Measurements from ENCODE around the gene PDE4B.
"Not testable (repeated sequence)": the region's sequence is repeated elsewhere in the genome, so short reads cannot be mapped to it uniquely, and the experiment has no call there.

The PDE4B gene

GRCh38 chr1:65814752-65815151 lies 22.1 kb downstream of the PDE4B start:
- DNase-seq (ENCODE audit: low read depth, low spot score), result no peak

GRCh38 chr1:65817891-65818290 lies 25.2 kb downstream of the PDE4B start:
- no peak for DNase-seq (ENCODE audit: low read depth, low spot score)

- DNase-seq (ENCODE audit: low read depth, low spot score), result no peak
Measured at GRCh38 chr1:65818966-65819365, 26.3 kb downstream of the PDE4B start.

- no peak for DNase-seq (ENCODE audit: low read depth, low spot score)
Measured at GRCh38 chr1:65820983-65821382, 28.3 kb downstream of the PDE4B start.

GRCh38 chr1:65821386-65821785 lies 28.7 kb downstream of the PDE4B start:
- no peak for DNase-seq (ENCODE audit: low read depth, low spot score)

- no peak for DNase-seq (ENCODE audit: low read depth, low spot score)
Measured at GRCh38 chr1:65824103-65824502, 31.4 kb downstream of the PDE4B start.

GRCh38 chr1:65825741-65826140 lies 33.0 kb downstream of the PDE4B start:
- no peak for DNase-seq (ENCODE audit: low read depth, low spot score)

- DNase-seq (ENCODE audit: low read depth, low spot score), result no peak
Measured at GRCh38 chr1:65826782-65827181, 34.1 kb downstream of the PDE4B start.

- no peak for DNase-seq (ENCODE audit: low read depth, low spot score)
Measured at GRCh38 chr1:65827346-65827745, 34.7 kb downstream of the PDE4B start.

- DNase-seq (ENCODE audit: low read depth, low spot score), result no peak
Measured at GRCh38 chr1:65830306-65830705, 37.6 kb downstream of the PDE4B start.

GRCh38 chr1:65832296-65832695 lies 39.6 kb downstream of the PDE4B start:
- DNase-seq (ENCODE audit: low read depth, low spot score), result no peak

- DNase-seq (ENCODE audit: low read depth, low spot score), result no peak
Measured at GRCh38 chr1:65836686-65837085, 44.0 kb downstream of the PDE4B start.

- no peak for DNase-seq (ENCODE audit: low read depth, low spot score)
Measured at GRCh38 chr1:65840683-65841082, 48.0 kb downstream of the PDE4B start.

- DNase-seq (ENCODE audit: low read depth, low spot score), result no peak
Measured at GRCh38 chr1:65844296-65844695, 51.6 kb downstream of the PDE4B start.

- DNase-seq (ENCODE audit: low read depth, low spot score), result no peak
Measured at GRCh38 chr1:65844821-65845534, 52.3 kb downstream of the PDE4B start.

- DNase-seq (ENCODE audit: low read depth, low spot score), result no peak
Measured at GRCh38 chr1:65845535-65846060, 52.9 kb downstream of the PDE4B start.

- no peak for DNase-seq (ENCODE audit: low read depth, low spot score)
Measured at GRCh38 chr1:65846866-65847265, 54.2 kb downstream of the PDE4B start.

- DNase-seq (ENCODE audit: low read depth, low spot score), result no peak
Measured at GRCh38 chr1:65850281-65850680, 57.6 kb downstream of the PDE4B start.

- DNase-seq (ENCODE audit: low read depth, low spot score), result not testable (repeated sequence)
Measured at GRCh38 chr1:65856591-65856990, 63.9 kb downstream of the PDE4B start.

- no peak for DNase-seq (ENCODE audit: low read depth, low spot score)
Measured at GRCh38 chr1:65866439-65866838, 73.7 kb downstream of the PDE4B start.

- DNase-seq (ENCODE audit: low read depth, low spot score), result no peak
Measured at GRCh38 chr1:65872301-65872700, 79.6 kb downstream of the PDE4B start.

GRCh38 chr1:65878342-65878741 lies 85.6 kb downstream of the PDE4B start:
- DNase-seq (ENCODE audit: low read depth, low spot score), result not testable (repeated sequence)

GRCh38 chr1:65880611-65881010 lies 87.9 kb downstream of the PDE4B start:
- DNase-seq (ENCODE audit: low read depth, low spot score), result no peak
